HG02885 (cell line): Measurements from ENCODE around the gene AMER2.
"Not testable (repeated sequence)": the region's sequence is repeated elsewhere in the genome, so short reads cannot be mapped to it uniquely, and the experiment has no call there.

Source experiments
- ATAC-seq: cut with Tn5 transposase; IDR thresholded peaks from one replicate; pipeline ENCODE4 v1.9.1; 2021; ENCODE audit warnings: mild to moderate bottlenecking; ENCODE audit not compliant: unreplicated experiment, poor library complexity

The AMER2 gene

DNA sequence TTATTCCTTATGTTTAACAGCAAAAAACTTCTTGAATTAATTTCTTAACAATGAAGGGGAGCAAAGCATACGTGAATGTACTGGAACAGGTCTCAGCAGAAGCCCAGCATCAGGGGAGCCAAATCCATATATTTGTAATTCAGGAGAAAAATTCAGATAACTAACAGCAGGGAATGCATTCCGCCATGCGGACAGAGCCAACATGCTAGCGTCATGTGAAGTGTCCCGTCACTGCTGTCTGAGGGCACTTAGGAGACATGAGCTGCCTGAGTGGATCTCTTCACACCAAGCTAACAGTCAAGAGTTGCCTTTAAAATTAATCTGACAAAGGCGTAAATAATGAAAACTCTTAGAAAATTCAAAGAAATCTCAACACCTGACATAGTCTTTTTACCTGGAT is 6.4 kb downstream of the AMER2 start:
- ATAC-seq: no peak

DNA sequence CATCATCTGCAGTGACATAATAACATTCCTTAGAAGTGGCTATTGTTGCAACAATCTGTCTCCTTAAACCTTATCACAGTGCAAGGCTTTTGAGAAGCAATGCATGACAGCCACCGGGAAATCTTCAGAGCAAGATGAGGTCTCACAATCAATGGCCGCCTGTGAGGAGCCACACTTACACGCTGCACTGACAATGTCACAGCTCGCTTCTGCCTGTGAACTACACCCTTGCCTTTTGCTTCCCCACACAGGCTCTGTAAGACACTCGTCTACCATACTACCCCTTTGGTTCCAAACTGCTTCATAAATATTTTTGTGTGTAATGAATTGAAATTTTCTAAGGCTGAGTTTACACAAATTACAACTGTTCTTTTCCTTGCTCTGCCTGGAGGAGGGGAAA is 6.9 kb downstream of the AMER2 start:
- ATAC-seq: not testable (repeated sequence)

DNA sequence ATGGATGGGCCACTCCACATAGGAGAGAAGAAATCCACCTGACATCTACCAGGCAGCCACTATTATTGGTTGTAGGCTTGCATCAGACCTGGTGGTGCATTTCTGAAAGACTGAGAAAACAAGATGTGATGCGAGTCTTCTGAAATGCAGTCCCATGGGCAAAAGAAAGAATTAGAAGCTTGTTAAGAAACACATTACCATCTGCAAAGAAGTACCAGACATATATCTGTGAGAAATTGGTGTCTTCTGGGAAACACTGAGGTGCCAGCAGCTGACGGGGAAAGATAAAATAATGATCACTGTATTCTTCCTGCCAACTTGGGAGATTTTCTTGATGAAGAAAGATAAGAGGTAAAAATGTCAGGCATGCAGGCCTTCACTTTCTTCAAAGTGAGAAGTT is 14.4 kb downstream of the AMER2 start:
- no peak for ATAC-seq

DNA sequence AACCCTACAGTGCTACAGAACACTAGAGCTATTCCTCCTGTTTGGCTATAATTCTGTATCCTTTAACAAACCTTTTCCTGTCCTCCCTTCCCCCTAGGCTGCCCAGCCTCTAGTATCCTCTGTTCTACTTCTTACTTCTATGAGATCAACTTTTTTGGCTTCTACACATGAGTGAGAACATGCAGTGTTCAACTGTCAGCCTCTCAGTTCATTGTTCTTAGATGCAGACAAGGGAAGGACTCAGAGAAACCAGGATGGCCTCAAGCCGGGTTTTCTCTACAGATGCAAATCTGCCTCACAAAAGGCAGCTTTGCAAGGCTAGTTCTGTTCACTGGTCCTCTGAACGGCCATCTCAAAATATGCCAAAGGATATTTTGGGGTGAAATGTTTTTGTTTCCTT is 18.4 kb downstream of the AMER2 start:
- no peak for ATAC-seq

DNA sequence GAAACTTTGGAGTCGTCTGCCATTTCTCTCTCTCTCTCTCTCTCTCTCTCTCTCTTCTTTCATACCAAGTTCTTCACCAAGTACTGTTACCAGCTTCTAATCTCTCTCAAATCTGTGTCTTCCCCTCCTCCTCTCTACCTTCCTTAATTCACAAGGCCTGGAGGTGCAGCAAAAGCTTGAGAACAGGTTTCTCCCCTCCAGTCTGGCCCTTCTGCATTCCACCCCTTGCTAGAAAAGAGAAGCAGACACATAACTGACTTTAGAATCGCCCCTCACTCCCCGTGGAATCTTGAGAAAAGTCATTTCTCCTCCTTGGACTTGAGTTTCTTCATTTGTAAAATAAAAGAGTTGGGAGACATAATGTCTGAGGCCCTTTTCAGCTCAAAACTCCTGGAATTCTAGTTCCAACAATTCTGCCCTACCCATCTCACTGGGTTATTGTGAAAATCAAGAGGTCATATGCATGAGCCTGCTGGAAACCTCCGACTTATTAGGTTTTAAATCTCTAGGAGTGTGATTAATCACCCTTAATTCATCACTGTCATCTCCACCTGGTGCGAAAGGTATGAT is 20.4 kb downstream of the AMER2 start:
- ATAC-seq: no peak

DNA sequence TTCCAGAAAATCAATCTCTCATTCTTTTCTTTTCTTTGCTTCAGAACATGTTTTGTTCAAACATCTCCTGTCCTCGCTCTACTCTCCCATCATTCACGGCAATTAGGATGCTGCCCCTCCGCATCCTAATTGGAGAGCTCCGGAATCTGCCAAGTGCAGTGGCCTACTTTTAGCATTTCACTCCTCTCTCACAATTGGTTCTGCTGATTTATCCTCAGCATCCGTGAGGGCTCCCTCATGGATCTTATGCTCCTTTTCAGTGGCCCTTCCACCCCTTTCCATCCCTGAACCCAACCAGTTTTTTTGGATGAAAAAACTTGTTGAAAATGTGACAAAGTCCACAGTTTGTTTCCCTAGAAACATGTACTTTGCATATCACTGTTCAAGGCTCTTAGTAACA is 22.4 kb downstream of the AMER2 start:
- ATAC-seq: no peak

DNA sequence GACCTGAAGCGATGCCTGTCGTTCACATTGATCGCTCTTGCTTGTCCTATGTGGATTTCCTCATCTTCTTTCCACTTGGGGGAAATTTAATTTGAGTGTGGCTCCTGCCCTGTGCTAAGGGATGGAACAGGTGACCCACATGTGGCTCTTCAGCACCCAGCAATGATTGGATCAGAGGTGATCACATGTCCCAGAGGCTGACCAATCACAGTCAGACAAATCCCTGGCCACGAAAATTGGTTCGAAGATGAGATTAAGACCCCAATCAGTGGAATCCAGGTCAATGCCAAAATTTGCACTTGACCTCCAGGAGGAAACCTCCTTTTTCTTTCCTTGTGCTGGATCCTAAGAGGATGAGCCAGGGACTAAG is 23.7 kb downstream of the AMER2 start:
- ATAC-seq: no peak

DNA sequence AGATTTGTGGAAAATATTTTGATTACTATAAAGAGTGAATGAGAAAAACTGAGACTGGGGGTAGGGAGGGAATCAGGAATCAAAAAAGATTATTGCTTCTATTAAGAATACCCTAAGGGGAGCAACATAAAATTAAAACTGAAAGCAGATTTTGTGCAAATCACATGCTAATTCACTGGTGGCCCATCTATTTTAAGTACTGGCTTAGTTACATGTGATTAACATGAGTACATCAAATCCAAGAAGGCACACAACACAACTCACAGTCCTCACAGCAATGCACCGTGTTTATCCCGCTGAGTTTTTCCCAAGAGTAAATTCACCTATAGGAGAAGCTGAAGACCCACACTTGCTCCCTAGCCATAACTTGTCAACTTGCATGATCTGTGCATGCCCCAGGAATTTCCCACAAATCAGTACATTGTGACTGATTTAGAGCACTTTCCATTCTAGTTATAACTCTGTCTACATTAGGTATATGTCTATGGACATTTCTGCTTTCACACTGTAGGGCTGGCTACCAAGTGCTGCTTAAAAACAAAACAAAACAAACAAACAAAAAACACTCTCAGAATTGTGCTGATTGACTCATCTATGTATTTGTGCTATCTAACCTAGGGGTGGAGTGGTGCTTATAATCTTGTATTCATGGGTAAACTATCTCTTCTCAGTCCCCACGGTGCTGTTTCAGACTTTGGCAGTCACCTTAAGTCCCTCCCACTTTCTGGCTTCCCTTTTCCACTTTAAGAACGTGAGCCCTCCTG is 24.3 kb downstream of the AMER2 start:
- ATAC-seq: peak; percentile 85

DNA sequence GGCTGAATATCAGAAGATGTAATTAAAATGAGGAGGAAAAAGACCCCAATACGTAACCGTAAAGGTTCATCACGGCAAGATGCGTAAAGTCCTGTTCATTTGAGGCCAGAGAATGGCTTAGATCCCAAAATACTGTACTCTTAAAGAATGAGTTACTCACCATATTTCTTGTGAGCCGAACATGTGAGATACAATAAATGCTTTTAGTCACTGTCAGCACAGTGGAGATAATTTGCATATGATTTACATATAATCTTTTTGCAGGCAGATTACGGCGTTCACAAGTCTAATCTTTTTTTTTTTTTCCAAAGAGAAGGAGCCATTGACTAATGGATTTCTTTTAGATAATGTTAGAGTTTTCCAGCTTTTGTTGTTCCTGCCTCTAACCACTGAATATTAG is 28.4 kb downstream of the AMER2 start:
- no peak for ATAC-seq

DNA sequence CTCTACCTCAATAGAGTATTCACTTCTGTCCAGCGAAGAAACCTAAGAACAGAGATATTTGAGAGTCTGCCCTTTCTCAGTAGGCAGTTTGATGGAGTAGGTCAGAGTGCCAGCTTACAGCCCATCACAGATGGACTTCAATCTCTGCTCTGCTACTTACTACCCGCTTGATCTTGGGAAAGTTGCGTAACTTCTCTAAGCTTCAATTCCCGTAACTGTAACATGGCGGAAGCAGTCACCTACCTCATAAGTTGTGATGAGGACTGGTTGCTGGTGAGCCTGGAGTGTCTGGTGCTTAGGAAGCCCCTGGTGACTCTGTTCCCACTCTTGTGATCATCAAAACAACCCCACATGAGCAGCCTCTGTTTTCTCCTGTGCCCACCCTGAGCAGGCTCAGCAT is 31.0 kb downstream of the AMER2 start:
- no peak for ATAC-seq

DNA sequence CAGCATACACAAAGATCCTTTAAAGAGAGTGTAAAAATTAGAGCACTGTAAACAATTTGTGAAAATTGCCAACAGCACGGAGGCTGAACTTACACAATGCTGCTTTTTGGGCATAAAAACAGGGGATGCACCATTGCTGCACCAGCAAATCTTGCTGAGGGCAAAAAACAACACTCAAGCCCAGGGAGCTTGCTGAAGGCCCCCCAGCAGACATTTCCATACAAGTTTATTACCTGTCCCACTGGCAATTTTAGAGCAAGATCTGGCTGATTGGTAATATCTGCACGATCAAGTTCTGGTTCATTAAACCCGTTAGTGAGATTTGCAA is 34.3 kb downstream of the AMER2 start:
- ATAC-seq: no peak

DNA sequence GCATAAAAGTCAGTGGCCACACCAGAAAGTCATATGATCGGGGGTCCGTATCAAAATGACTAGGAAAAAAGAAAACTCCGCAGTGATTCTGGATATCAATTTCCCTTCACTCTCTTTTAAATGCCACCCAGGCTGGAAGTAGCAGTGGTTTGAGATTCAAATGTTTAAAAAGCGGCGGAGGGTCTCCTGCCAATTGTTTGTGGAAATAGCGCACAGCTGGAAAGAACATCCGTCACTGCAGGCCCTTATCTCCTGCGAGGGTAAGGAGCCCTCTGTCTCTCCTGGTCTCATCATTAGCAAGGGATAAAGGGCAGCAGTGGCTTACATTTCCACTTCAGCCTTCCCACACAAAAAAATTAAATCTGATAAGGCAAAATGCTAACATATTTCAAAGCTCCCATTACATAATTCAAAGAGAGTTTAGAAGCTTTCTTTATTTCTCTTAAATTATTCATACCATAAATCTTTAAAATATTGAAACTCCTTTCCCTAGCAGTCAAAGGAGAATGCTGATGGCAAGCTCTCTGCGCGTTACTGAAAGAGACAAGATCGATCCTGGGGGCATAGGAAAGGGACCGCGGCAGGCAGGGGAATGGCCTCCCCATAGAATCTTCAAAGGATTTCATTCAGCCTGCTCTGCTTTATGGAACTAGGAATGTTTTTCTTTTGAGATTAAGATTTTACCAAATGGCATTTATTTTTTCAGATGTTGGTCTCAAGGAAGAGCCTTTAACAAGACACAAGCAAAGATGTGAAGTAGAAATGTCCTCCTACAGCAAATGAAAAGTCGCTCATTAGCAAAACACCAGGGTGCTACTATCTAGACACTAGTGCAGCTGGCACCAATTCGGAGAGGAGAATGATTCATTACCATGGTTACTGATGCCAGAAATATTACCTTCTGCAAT is 35.0 kb downstream of the AMER2 start:
- ATAC-seq: no peak

DNA sequence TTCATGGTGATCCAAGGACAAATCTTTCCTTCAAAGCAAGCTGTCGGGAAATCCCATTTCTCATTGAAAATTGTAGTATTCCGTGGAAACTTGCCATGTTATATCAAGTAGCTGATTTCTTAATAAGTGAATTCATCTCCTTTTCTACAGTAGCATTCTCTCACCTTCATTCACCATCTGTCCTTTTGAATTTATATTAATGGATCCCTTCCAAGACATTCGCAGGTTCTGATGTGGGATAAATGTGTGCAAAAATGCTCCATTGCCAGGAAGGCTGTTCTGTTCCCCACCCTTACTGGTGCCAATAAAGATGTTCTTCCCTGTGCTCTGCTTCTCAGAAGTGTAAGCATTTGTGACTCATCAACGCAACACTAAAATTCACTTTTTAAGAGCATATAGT is 36.2 kb downstream of the AMER2 start:
- ATAC-seq: no peak

DNA sequence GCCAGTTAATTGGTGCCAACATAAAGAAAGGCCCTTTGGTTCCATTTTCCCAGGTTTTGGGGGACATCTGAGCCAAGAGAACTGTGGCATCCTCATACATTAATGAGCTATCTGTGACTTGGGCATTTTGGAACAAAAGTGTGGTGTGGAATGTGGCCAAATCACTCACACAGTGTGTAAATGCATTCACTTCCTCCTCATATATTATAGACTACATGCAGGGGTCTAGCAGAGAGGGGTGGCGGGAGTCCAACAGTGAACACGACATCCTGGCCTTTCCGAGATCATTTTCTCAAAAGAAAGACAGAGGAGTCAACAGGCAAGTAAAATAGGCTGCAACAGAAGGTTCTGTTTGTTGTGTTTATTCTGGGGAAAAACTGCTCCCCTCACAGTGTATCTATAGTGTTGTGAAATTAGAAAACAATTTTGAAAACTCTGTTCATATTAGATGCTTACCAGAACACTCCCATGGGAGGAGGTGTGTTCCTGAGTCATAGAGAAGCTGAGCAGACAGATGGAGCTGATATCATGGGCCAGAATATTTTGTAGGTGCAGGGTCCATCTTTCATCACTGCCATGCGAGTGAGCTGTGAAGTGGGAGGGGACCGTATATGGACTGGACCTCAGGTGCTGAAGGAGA is 39.2 kb downstream of the AMER2 start:
- ATAC-seq: no peak

DNA sequence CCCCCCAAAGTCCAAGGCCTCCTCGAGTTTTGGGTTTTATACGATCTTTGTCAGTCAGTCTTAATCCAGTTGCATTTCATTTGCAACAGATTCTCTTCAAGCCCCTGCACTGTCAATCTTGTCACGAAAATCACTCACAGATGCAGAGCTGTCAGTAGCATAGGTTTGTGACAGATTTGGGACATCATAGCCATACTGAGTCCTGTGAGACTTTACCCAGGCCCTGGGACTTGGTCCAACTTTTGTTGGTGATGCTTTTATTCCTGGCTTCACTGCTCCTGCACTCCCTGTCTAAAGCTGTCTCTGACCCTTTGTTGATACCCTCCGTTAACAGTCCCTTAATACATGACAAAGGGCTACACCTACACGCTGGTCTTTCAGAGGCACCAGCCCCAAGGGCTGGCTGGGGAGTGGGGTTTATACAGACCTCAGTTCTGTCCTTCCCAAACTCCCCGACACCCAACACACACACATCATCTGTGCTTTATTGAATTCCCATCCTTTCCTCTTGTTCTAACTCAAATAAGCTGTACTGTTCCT is 40.1 kb downstream of the AMER2 start:
- no peak for ATAC-seq

DNA sequence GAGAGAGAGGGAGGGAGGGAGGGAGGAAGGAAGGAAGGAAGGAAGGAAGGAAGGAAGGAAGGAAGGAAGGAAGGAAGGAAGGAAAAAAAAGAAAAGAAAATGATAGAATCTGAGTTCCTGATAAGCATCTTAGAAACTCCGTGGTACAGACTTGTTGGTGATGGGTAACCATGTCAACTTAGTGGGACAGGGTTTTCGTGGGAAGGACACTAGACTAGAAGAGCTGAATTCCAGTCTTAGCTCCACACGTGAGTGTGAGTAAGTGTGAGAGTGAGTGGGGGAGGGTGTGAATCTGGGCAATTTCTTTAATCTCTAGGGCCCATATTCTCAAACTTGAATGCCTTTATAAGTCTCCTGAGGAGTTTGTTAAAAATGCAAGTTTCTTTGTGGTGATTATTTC is 41.1 kb downstream of the AMER2 start:
- ATAC-seq: no peak

DNA sequence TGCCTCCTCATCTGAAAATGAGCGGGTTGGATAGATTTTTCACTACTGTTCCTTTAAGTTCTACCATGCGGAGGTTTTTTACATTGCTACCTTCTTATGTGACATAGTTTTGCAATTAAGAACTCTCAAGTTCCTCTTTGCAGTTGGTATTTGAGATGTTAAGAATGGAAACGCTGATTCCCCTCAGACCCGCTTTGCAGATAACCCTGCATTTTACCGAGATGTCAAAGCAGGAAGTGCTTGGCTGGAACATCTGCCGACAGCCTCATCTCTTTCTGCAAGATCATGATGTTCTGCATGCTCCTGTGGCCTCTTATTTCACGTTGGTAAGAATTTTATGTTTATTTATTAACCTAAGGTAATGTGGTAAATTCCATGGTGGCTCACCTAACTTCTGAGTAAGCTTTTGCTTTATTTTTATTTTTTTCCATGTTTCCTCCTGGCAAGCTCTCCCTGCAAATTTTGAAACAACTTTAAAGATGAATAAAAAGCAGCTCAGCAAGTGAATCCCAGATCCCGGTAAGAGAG is 53.6 kb downstream of the AMER2 start:
- no peak for ATAC-seq

DNA sequence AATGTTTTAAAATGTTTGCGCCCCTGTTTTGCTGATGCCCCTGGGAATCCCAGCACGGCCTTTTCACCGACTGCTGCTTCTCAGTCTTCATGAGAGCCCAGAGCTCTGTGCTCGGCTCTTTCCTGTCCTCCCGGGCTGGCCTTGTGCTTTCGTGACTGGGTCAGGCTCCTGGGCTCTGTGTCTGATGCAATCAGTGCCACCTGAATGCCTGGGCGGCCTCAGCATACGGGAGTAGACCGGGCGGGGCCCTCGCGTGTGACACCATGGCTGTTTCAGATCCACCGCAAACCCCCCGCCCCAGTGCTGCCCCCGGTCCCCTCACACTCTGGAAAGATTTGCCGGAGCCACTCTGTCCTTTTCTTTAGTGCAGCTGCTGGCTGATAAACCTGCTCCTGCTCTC is 54.8 kb downstream of the AMER2 start:
- no peak for ATAC-seq

DNA sequence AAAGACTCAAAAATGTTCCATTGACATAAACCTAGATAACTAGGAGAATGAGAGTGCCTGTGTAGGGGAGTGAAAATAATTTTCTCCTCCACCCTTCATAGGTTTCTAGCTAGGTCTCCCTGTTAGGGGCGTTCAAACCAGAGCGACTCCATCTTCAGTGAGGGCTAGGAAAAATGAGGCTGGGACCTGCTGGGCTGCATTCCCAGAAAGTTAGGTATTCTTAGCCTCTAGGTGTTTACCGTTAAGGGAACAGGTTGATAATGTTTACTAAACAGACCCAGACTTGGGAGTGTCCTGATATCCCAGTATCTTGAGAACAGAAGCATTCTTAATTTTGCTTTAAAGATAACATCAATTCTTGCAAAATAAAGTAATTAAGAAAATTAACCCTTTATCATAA is 56.0 kb downstream of the AMER2 start:
- no peak for ATAC-seq

DNA sequence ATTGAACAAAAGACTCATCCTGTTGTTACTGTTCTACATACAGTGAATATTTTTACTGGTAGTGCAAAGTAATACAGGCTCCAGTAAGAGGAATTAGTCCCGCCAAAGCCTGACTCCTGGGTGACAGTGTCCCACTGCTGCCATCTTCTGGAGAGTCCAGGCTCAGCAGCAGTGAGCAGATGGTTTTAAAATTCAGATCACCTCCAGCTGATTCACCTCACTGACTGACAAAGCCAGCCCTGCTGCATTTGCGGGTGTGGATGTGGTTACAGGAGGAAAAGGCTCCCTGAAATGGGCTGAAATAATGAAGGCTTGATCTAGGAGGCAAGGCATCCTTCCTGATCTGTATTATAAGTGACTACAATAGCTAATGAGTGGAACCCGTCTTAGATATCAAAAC is 57.9 kb downstream of the AMER2 start:
- peak; percentile 85 for ATAC-seq
